A549 (cell line): ENCODE data around the gene RNF213.

ENCODE experiments used
- HOXB5 ChIP-seq: fragments of 250-450 bp; sonication (Bioruptor Pico); IDR thresholded peaks from 2 replicates; pipeline ENCODE4 v1.5.0; 2020; ENCODE audit warnings: mild to moderate bottlenecking, moderate library complexity
- RCOR1 ChIP-seq: fragments of 150-350 bp; IDR thresholded peaks from 2 replicates; pipeline ENCODE4 v1.6.1; 2014; ENCODE audit warnings: antibody characterized with exemption, low read length, low read depth

DNA sequence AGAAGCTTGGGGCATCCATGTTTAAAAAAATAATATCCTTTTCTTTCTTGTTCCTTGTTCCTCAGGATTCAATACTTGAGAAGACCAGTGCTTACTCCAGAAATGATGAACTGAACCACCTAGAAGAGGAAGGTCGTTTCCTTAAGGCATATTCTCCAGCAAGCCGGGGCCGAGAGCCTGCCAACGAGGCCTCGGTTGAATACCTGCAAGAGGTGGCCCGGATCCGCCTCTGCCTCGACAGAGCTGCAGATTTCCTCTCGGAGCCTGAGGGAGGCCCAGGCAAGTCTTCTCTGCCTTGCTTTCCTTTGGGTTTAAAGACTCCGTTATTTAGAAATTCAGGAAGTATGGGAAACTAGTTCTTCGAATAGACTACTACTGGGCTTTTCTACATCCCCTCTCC is 111.8 kb downstream of the RNF213 start:
- TF ChIP-seq HOXB5 (CRISPR knock-in tag) (no peak), RCOR1 (no peak)
